K562 (cell line): Measurements from ENCODE around the gene QRFP. TPM values are rescaled to one million over a fixed set of nuclear protein-coding genes. Genes with fewer than 3 reads are reported as not detected.

Experiments
- ATAC-seq: fragments of 200-7000 bp; cut with Tn5 transposase; 3 replicates; pipeline ENCODE4 v1.9.1; 2020; ENCODE audit warnings: moderate library complexity
- BruUV-seq: library from RNA; stranded (reverse); fragments of 400-500 nt; replicated peaks from 2 replicates; lab custom pipeline; 2021; lab: Mats Ljungman, UMichigan
- CTCF ChIA-PET: fragments of 300-600 bp; formaldehyde crosslinking; extraction: SDS; loops from one replicate; lab custom pipeline; 2021; ENCODE audit warnings: low intra/inter-chr PET ratio; lab: Yijun Ruan, JAX
- POLR2A ChIA-PET: fragments of 300-600, 350-650 bp; sonication (Branson Sonifier 250); formaldehyde crosslinking; extraction: SDS; loops from one replicate; lab custom pipeline; 2021; ENCODE audit warnings: antibody characterized with exemption, inconsistent platforms; lab: Yijun Ruan, JAX
- DNase-seq, 4 experiments: peaks; one replicate each; pipeline versions ENCODE4 v3.0.0 to v3.0.0-alpha.2; 2011 to 2018; ENCODE audit warnings: low spot score in 3 of 4, mixed read lengths in 3 of 4; ENCODE audit errors: extremely low read depth in 1 of 4
- FAIRE-seq: peaks from 2 replicates; lab custom pipeline; 2011; peaks lifted over from hg19 to GRCh38; lab: Jason Lieb, UNC
- H2AFZ ChIP-seq: 2 replicates; pipeline ENCODE4 v1.6.0; 2011; ENCODE audit warnings: low read depth, low read length, control low read depth, inconsistent platforms
- H3K27ac ChIP-seq: fragments of 200-600 bp; 3 replicates; pipeline ENCODE4 v1.8.0; 2011; ENCODE audit warnings: low read depth, mild to moderate bottlenecking, control low read depth, inconsistent platforms, low read length, moderate library complexity, mixed read lengths; ENCODE audit errors: extremely low read depth
- H3K27me3 ChIP-seq, 2 experiments: fragments of 300-600 bp in 1 of 2; 2 replicates in 1 of 2; 3 replicates in 1 of 2; pipeline versions ENCODE4 v1.6.0 to v1.8.0; 2011; ENCODE audit warnings: inconsistent platforms in 2 of 2, low read length in 2 of 2, mild to moderate bottlenecking in 1 of 2, mixed read lengths in 1 of 2, moderate library complexity in 1 of 2; ENCODE audit not compliant: control insufficient read depth in 2 of 2, insufficient read depth in 2 of 2
- H3K36me3 ChIP-seq: fragments of 300-600 bp; 3 replicates; pipeline ENCODE4 v1.8.0; 2011; ENCODE audit warnings: mild to moderate bottlenecking, low read length, inconsistent platforms; ENCODE audit not compliant: control insufficient read depth, insufficient read depth
- H3K4me1 ChIP-seq, 2 experiments: fragments of 200-600 bp in 1 of 2; replicated peaks in 1 of 2; 2 replicates in 1 of 2; 3 replicates in 1 of 2; pipeline versions ENCODE4 v1.5.1 to v1.8.0; 2011; ENCODE audit warnings: inconsistent platforms in 2 of 2, low read length in 2 of 2, mild to moderate bottlenecking in 1 of 2, mixed read lengths in 1 of 2, moderate library complexity in 1 of 2; ENCODE audit not compliant: control insufficient read depth in 2 of 2, insufficient read depth in 2 of 2
- H3K4me2 ChIP-seq: 2 replicates; pipeline ENCODE4 v1.6.1; 2011; ENCODE audit warnings: low read length, control low read depth, inconsistent platforms, mixed read lengths; ENCODE audit not compliant: insufficient read depth
- H3K4me3 ChIP-seq: fragments of 200-600 bp; sonication (generic), shearing (Covaris generic); 2 replicates; pipeline ENCODE4 v1.5.1; 2016; ENCODE audit warnings: control low read depth, inconsistent platforms
- H3K79me2 ChIP-seq: fragments of 200-600 bp; 3 replicates; pipeline ENCODE4 v1.8.0; 2011; ENCODE audit warnings: low read length, inconsistent platforms; ENCODE audit not compliant: control insufficient read depth, insufficient read depth
- H3K9ac ChIP-seq, 2 experiments: 2 replicates each; pipeline versions ENCODE4 v1.6.0 to v1.6.1; 2011; ENCODE audit warnings: low read depth in 2 of 2, low read length in 2 of 2, control low read depth in 1 of 2, inconsistent platforms in 1 of 2, mild to moderate bottlenecking in 1 of 2, mixed read lengths in 1 of 2; ENCODE audit not compliant: insufficient read depth in 1 of 2
- H3K9me1 ChIP-seq: one replicate; pipeline ENCODE4 v1.6.0; 2011; ENCODE audit warnings: inconsistent platforms, mild to moderate bottlenecking, low read length, moderate library complexity; ENCODE audit not compliant: control insufficient read depth, insufficient read depth
- H3K9me3 ChIP-seq: replicated peaks from 2 replicates; pipeline ENCODE4 v1.5.1; 2011; ENCODE audit warnings: low read depth, low read length, inconsistent platforms; ENCODE audit not compliant: control insufficient read depth, insufficient read depth
- H4K20me1 ChIP-seq: replicated peaks from 2 replicates; pipeline ENCODE4 v1.6.1; 2011; ENCODE audit warnings: low read length, inconsistent platforms, mixed read lengths; ENCODE audit not compliant: control insufficient read depth, insufficient read depth
- ARHGAP35 ChIP-seq: fragments of 450-650 bp; IDR thresholded peaks from 2 replicates; pipeline ENCODE4 v1.6.1; 2018; ENCODE audit not compliant: partially characterized antibody
- HDAC3 ChIP-seq: fragments of 450-650 bp; IDR thresholded peaks from 2 replicates; pipeline ENCODE4 v1.6.1; 2018; ENCODE audit warnings: borderline replicate concordance, mild to moderate bottlenecking, moderate library complexity; ENCODE audit not compliant: partially characterized antibody
- MNT ChIP-seq, 2 experiments: fragments of 450-650 bp; conservative IDR thresholded peaks; 2 replicates each; pipeline ENCODE4 v1.6.1; 2017; ENCODE audit warnings: mild to moderate bottlenecking in 2 of 2, moderate library complexity in 2 of 2
- NR2C2 ChIP-seq, 2 experiments: fragments of 200-800 bp in 1 of 2; sonication (Bioruptor generic) in 1 of 2; sonication (generic) in 1 of 2; formaldehyde crosslinking in 1 of 2; IDR thresholded peaks; 2 replicates each; pipeline versions ENCODE4 v1.6.1 to v1.8.0; 2016 to 2022; ENCODE audit warnings: mild to moderate bottlenecking in 1 of 2, missing compliant biosample characterization in 1 of 2, missing genetic modification characterization in 1 of 2, missing genetic modification reagents in 1 of 2
- PHB ChIP-seq: fragments of 250-450 bp; sonication (Bioruptor Pico); IDR thresholded peaks from 2 replicates; pipeline ENCODE4 v1.5.0; 2021
- SMARCA5 ChIP-seq: fragments of 450-650 bp; IDR thresholded peaks from 2 replicates; pipeline ENCODE4 v1.6.1; 2016
- STAT5B ChIP-seq: fragments of 250-450 bp; sonication (Bioruptor Pico); IDR thresholded peaks from 2 replicates; pipeline ENCODE4 v1.8.0; 2021; ENCODE audit warnings: mild to moderate bottlenecking, inconsistent platforms
- ZNF592 ChIP-seq: fragments of 450-650 bp; IDR thresholded peaks from 2 replicates; pipeline ENCODE4 v1.6.1; 2017; ENCODE audit warnings: antibody characterized with exemption, mild to moderate bottlenecking
- WGBS: fragments of 100-300 bp; shearing (Covaris generic); methylation state at CpG from one replicate; pipeline ENCODE4 v1.1.6; 2016; ENCODE audit warnings: low coverage, mixed read lengths; ENCODE audit not compliant: insufficient coverage; ENCODE audit errors: missing lambda C conversion rate; 5-methylcytosine and 5-hydroxymethylcytosine counted together
- in situ Hi-C: fragments of 300-500 bp; cut with MboI; formaldehyde crosslinking; loops from 4 replicates; pipeline ENCODE4 v1.15.0; 2018; ENCODE audit warnings: inconsistent platforms, mixed read lengths
- intact Hi-C: fragments of 100-400 bp; cut with micrococcal nuclease; formaldehyde crosslinking; loops from 2 replicates; pipeline ENCODE4 v1.14.2; 2022
- polyA plus RNA-seq, 8 experiments: library from polyadenylated mRNA; depleted of rRNA in 4 of 8; stranded (reverse) in 5 of 8; unstranded in 3 of 8; fragments of >200 nt; fragmentation: Nextera tagmentation in 2 of 8; fragmentation: Illumina TruSeq in 1 of 8; extraction: Ambion mirVana in 2 of 8; extraction: Trizol in 1 of 8; gene quantifications; 2 replicates each; pipeline versions ENCODE4 v1.2.1 to v1.2.3, GENCODE V29; 2011 to 2014; ENCODE audit warnings: inconsistent platforms in 1 of 8, missing spikeins in 1 of 8
- total RNA-seq, 7 experiments: library from RNA; depleted of rRNA in 6 of 7; stranded (reverse); fragments of >200 nt in 6 of 7; fragmentation: Illumina TruSeq in 2 of 7; extraction: Trizol in 2 of 7; gene quantifications; 2 replicates each; pipeline versions ENCODE4 v1.2.1 to v1.2.3, GENCODE V29; 2011 to 2021; ENCODE audit warnings: low replicate concordance in 1 of 7
- TF ChIP-seq, protein P1 (sequence below): fragments of 250-450 bp; sonication (Bioruptor Pico); IDR thresholded peaks from 2 replicates; pipeline ENCODE4 v1.4.0; 2020; ENCODE audit warnings: mild to moderate bottlenecking, moderate library complexity

Gene QRFP
- total and polyA plus RNA-seq, 9 of the 15 experiments (the other 6 are each of a cell fraction or from before 2014, with no cell fraction given), result not detected

GRCh38 chr9:130847306-130848217 is 49.0 kb downstream of the QRFP start:
- CTCF ChIA-PET, result interaction anchor here (0.7 to 2.0 kb wide), 7 partner anchors 11 to 77 kb away, joined by 3 to 8 read pairs (median 6); no protein-coding TSS in a partner anchor
- no peak overlapping the region for H3K27ac ChIP-seq
- no peaks in the 10 kb centered on the region for H3K79me2 ChIP-seq
- TF ChIP-seq PHB (CRISPR knock-in tag) (no peak), ZNF592 (no peak), NR2C2 (CRISPR knock-in tag; IDR thresholded peaks at IDR 0.05) (no peak), NR2C2 (tag; IDR thresholded peaks at IDR 0.05) (no peak), STAT5B (CRISPR knock-in tag) (no peak), SMARCA5 (no peak), MNT (conservative IDR thresholded peaks at IDR 0.05) (no peak), HDAC3 (no peak), ARHGAP35 (no peak)
- TF ChIP-seq, protein P1, sequence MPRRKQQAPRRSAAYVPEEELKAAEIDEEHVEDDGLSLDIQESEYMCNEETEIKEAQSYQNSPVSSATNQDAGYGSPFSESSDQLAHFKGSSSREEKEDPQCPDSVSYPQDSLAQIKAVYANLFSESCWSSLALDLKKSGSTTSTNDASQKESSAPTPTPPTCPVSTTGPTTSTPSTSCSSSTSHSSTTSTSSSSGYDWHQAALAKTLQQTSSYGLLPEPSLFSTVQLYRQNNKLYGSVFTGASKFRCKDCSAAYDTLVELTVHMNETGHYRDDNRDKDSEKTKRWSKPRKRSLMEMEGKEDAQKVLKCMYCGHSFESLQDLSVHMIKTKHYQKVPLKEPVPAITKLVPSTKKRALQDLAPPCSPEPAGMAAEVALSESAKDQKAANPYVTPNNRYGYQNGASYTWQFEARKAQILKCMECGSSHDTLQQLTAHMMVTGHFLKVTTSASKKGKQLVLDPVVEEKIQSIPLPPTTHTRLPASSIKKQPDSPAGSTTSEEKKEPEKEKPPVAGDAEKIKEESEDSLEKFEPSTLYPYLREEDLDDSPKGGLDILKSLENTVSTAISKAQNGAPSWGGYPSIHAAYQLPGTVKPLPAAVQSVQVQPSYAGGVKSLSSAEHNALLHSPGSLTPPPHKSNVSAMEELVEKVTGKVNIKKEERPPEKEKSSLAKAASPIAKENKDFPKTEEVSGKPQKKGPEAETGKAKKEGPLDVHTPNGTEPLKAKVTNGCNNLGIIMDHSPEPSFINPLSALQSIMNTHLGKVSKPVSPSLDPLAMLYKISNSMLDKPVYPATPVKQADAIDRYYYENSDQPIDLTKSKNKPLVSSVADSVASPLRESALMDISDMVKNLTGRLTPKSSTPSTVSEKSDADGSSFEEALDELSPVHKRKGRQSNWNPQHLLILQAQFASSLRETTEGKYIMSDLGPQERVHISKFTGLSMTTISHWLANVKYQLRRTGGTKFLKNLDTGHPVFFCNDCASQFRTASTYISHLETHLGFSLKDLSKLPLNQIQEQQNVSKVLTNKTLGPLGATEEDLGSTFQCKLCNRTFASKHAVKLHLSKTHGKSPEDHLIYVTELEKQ (CRISPR knock-in tag), result no peak

More at GRCh38 chr9:130847306-130848217, 49.0 kb downstream of the QRFP start:
- no peaks in the 10 kb centered on the region for H3K27me3 ChIP-seq
- H3K4me2 ChIP-seq, result no peak overlapping the region
- H4K20me1 ChIP-seq, result peaks cover 20% of the 10 kb centered on the region
- no peaks in the 10 kb centered on the region for H3K9me3 ChIP-seq
- in situ Hi-C loops, result no loop called here
- H2AFZ ChIP-seq, result no peak overlapping the region
- POLR2A ChIA-PET, result interaction anchor here (0.6 to 11.7 kb wide), 11 partner anchors 9 to 233 kb away, joined by 3 to 160 read pairs (median 12); partner anchors contain the start of gene ABL1
- H3K4me3 ChIP-seq, result no peak overlapping the region
- H3K9me1 ChIP-seq, result peaks cover 12% of the 10 kb centered on the region
- no peak for ATAC-seq
- no peak for FAIRE-seq
- DNase-seq, result peak in 1 of 4 experiments; percentile 66
- no peaks in the 10 kb centered on the region for H3K36me3 ChIP-seq
- no TSS peak for BruUV-seq
- intact Hi-C loops, result no loop called here
- 85% methylated on average over 13 of the region's 13 CpGs for WGBS
- no peak overlapping the region; a peak in 1 of 4 replicates for H3K9ac ChIP-seq
- H3K4me1 ChIP-seq, result peaks cover 26 to 29% of the 10 kb centered on the region in 2 experiments
